Measurements from ENCODE around the gene USP47.

GRCh38 chr11:11814614-11815452 is 26.9 kb upstream of the USP47 start:
- TF ChIP-seq POLR2AphosphoS5 (IDR thresholded peaks at IDR 0.05; ENCODE audit: low read depth, low read length) (no peak), CEBPB (IDR thresholded peaks at IDR 0.05; ENCODE audit: low read depth, low read length) (no peak), CTCF (IDR thresholded peaks at IDR 0.05; ENCODE audit: control extremely low read depth in 1 of 3, insufficient read depth in 1 of 3, low read depth in 1 of 3, low read length in 3 of 3) (no peak), MAX (IDR thresholded peaks at IDR 0.05) (no peak), RFX5 (IDR thresholded peaks at IDR 0.05; ENCODE audit: borderline replicate concordance, low read depth, low read length) (no peak), TCF12 (IDR thresholded peaks at IDR 0.05; ENCODE audit: low read depth, low read length) (no peak), SAP30 (IDR thresholded peaks at IDR 0.05; ENCODE audit: insufficient read depth, insufficient replicate concordance, low read length) (no peak)
